Retinal pigment epithelial cell (primary cell): ENCODE data around the gene MTHFR.

Experiments
- DNase-seq: peaks from one replicate; pipeline ENCODE4 v3.0.0-alpha.2; 2010; ENCODE audit warnings: low read depth
- H3K4me3 ChIP-seq: 2 replicates; pipeline ENCODE4 v1.5.1; 2011; ENCODE audit warnings: mild to moderate bottlenecking, low read length, control low read depth, moderate library complexity
- CTCF ChIP-seq: conservative IDR thresholded peaks from 2 replicates; pipeline ENCODE4 v1.5.1; 2011; ENCODE audit warnings: low read depth, low read length, control low read depth, inconsistent platforms

Gene MTHFR

DNA sequence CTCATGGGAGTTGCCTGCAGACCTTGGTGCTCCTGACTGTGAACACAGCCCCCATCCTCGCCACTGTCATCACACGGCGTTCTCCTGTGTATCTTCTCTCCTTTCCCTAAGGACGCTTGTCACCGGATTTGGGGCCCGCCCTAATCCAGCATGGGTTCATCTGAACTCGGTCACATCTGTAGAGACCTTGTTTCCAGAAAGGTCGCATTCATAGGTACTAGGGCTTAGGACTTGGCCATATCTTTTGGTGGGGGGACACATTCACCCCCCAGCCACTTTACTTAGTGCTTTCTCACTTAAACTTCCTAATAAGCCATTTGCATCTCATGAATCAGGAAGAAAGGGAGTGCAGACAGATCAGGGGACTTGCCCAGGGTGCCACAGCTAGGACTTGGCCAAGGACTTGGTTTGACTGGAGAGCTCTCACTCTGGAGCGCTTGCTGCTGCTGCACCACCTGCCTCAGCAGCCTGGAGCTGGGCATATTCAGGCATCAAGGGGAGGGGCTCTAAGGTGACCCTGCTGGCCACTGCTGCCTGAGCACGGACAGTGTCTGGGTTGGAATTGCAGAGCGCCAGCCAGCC is 32.1 kb upstream of the MTHFR start:
- no peak for TF ChIP-seq CTCF
- DNase-seq: no peak
- H3K4me3 ChIP-seq: no peak overlapping the region

GRCh38 chr1:11836955-11837766 is 31.4 kb upstream of the MTHFR start:
- no peak for TF ChIP-seq CTCF
- DNase-seq: no peak
- H3K4me3 ChIP-seq: no peak overlapping the region

DNA sequence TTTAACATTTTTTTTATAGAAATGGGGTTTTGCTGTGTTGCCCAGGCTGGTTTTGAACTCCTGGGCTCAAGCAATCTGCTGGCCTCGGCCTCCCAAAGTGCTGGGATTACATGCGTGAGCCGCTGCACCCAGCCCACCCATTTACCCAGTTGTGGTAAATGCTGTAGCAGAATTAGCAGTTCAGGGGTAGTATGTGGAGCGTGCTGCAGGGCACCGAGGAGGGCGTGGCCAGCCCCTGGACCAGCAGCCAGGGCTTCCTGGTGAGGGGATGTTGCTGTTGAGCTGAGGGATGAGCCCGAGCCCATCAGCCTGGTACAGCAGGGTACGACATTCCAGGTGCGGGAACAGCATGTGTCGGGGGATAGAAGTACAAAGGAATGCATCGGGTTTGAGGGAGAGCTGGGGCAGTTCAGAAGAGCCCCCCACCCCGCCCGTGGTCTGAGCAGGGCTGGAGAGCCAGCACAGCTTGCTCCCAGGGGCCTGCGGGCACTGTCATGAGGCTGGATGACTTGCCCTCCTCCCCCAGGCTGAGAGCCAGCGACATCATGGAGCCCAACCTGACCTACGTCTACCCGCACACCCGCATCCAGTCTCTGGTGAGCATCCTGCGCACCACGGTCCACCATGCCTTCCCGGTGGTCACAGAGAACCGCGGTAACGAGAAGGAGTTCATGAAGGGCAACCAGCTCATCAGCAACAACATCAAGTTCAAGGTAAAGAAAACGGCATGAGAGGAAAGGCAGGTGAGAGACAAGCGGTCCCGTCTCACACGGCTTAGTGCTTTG is 29.9 kb upstream of the MTHFR start:
- no peak for DNase-seq
- H3K4me3 ChIP-seq: no peak overlapping the region
- no peak for TF ChIP-seq CTCF

DNA sequence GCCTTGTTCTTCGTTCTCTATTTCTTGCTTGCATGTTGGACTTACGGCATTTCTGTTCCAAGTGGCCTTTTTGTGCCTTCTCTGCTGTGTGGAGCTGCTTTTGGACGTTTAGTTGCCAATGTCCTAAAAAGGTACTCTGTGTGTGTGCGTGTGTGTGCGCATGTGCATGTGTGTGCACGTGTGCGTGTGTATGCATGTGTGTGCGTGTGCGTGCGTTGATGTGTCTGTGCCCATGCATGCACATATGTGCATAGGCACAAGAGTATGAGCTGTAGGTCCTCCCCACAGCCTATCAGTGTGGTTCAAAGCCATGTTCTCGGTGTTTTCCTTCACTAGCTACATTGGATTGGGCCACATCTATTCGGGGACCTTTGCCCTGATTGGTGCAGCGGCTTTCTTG is 28.1 kb upstream of the MTHFR start:
- H3K4me3 ChIP-seq: no peak overlapping the region
- no peak for TF ChIP-seq CTCF
- DNase-seq: no peak

DNA sequence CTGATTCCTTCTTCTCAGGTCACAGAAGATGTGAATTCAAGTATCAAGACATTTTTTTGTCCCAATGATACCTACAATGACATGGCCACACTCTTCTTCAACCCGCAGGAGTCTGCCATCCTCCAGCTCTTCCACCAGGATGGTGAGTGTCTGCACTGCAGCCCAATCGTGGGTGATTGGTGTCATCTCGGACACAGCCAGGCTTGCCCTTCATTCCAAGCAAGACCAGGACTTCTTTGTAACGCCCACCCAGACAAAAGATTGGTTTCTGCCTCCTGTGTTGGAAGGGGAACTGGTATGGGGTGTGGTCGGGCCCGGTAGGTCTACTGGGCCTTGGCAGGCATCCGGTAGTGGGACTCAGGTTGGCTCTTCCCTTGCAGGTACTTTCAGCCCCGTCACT is 27.7 kb upstream of the MTHFR start:
- DNase-seq: no peak
- no peak for TF ChIP-seq CTCF
- H3K4me3 ChIP-seq: no peak overlapping the region

DNA sequence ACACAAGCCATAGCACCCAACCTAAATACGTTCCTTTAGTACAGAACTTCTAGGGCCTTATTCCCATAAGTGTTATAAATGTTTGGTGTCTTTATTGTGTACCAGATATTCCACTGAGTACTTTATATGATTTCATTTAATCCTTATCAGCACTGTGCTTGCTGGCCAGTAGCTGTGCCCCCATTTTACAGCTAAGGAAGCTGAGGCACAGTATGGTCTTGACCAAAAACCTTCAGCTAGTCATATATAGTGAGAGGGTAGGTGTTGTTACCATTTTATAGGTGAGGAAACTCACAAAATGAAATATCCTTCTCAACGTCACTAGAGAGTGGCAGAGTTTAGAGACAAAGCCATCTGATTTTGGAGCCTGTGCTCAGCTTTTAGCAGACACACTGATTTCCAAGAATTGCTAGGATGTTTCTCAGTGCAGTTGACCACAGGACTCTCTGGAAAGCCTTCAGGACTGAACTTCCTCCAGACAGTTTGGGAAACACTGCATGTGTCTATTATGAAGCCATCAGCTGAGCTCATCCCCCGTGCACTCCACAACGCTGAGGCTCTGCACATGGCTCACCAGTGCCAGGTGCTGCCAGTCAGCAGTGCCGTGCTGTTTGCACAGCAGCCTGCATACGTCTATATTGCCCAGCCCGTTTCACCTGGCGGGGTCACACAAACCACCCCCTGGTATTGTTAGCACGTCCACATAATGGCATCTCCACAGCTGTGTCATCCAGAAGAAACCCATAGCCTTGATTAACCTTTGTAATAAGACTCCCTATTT is 26.4 kb upstream of the MTHFR start:
- no peak for TF ChIP-seq CTCF
- no peak for DNase-seq
- no peak overlapping the region for H3K4me3 ChIP-seq
